HG03139 (cell line): ENCODE results near the gene FAS.

Source experiments
- ATAC-seq: cut with Tn5 transposase; IDR thresholded peaks from one replicate; pipeline ENCODE4 v1.9.1; 2021; ENCODE audit not compliant: unreplicated experiment

FAS gene

DNA sequence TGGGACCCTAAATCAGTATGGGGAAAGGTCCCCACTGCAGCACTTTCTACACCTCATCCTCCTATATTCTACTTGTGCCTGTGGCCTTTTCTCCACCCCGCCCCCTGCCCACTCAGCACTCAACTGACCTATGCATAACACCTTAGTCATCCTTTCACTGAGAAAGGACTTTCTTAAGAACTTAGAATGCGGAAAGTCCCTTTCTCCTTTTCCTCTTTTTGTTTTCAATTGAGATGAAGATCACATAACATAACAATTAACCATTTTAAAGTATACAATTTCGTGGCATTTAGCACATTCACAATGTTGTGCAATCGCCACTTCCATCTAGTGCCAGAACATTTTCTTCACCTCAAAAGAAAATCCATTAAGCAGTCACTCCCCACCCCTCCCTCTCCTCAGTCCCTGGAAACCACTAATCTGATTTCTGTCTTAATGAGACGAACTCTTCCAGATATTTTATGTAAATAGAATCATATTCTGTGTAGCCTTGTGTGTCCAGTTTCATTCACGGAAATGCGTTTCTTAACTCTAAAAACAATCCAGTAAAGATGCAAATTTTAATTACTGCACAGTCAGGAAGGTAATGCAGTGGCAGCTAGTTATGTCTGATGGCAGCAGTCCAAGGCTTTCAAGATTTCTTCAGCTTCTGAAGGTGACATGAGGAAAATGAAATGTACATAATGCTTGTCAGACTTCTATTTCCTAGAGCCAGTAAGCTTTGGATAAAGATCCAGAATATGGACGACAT, 41.7 kb downstream of the FAS start:
- no peak for ATAC-seq

DNA sequence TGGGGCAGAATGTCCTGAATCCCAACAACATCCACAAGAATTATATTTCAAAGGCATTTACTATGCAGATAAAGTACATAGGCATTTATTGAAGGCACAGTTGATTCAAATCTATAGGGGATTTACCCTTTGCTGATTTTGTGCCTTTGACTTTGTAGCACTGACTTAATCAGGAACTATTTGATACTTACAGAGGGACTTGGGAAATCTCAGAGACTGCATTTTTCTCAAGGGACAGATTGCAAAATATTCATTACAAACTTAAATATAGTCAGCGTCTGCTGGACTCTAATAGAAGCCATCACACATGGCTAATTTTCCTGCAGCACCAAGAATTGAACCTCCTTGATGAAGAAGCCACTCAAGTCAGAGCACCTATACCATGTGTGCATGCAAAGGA, 44.9 kb downstream of the FAS start:
- no peak for ATAC-seq

DNA sequence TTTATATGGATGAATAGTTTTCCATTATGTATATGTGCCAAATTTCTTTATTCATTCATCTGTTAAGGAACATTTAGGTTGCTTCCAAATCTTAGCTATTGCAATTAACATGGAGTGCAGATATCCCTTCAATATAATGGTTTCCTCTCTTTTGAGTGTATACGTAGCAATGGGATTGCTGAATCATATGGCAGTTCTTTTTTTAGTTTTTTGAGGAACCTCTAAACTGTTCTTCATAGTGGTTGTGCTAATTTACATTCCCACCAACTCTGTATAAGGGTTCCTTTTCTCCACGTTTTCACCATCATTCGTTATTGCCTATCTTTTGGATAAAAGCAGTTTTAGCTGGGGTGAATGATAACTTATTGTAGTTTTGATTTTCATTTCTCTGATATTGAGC, 46.5 kb downstream of the FAS start:
- no peak for ATAC-seq

DNA sequence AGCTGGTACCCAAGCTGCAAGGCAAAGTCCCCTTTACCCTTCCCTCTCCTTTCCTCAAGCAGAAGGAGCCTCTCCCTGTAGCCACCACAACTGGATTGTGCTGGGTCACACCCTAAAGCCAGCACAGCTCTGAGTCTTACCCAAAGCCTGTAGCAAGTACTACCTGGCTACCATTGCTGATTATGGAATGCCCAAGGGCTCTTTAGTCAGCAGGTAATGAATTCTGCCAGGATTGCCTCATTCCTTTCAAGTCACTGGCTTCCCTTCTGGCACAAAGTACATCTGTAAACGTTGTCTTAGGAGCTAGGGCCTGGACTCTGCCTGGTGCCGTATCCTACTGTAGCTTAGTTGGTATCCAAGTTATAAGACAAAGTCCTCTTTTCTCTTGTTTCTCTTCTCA, 52.0 kb downstream of the FAS start:
- no peak for ATAC-seq

DNA sequence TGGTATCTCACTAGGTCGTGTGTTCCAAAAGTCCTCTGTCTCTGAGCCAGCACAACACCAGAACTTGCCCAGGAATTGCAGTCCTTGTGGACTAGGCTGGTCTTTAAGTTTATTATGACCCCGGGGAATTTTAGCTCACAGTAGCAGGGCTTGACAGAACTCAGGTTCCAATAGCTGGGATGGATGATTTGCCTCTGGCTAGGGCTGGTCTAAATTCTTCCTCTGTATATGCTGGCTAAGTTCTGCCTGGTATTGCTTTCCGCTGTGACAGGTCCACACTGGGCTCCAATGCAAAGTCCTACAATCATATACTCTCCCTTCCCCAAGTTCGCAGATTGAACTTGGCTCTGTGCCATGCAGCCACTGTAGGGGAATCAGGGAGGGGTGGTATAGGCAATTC, 52.5 kb downstream of the FAS start:
- no peak for ATAC-seq

DNA sequence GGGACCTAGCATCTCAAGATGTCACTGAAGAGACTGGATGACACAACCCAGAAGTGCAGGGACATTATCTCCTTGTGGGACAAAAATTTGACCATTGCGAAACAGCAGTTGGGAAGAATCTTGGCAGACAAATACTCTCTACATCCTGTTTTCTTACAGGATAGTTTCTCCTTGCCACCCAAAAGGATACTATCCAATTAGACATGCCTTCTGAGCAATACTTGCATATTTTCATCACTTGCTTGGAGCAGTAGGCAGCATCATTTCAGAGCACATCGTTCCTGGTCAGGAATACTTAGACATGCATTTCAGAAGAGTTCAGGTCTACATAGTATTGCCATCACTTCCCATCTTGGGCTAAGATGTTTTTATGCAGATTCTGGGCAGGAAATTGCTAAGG, 56.8 kb downstream of the FAS start:
- ATAC-seq = no peak

DNA sequence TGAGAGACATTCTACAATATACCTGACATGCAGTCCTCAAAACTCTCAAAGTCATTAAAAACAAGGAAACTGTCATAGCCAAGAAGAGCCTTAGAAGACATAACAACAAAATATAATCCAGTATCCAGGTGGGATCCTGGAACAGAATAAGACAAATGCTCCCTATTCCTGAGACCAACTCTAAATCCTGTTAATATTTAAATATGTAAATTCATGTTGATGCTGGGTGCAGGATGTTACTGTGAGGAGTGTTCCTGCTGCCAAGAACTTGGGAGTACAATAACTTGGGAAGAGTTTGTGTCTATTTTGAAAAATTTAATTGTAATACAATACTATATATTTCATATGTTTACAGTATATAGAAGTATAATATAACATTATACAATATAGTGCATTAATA, 61.0 kb downstream of the FAS start:
- ATAC-seq = no peak

DNA sequence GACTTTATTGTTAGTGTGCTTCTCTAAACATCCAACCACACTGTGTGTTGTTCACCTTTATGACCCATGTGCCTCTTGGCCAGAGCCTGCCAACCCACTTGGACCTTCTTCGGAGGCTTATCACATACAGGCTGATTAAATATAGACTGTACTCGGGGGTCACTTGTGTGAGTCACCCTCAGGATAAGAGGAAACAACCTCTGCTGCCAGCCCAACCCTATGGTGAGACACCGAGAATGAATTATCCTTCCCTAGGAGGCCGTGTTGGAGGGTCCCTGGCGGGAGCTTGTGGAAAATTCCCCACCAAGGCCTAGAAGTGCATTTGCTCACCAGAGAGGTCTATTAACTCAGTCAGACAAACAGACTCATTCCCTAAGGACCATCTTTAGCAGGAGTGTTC, 63.0 kb downstream of the FAS start:
- ATAC-seq = no peak

DNA sequence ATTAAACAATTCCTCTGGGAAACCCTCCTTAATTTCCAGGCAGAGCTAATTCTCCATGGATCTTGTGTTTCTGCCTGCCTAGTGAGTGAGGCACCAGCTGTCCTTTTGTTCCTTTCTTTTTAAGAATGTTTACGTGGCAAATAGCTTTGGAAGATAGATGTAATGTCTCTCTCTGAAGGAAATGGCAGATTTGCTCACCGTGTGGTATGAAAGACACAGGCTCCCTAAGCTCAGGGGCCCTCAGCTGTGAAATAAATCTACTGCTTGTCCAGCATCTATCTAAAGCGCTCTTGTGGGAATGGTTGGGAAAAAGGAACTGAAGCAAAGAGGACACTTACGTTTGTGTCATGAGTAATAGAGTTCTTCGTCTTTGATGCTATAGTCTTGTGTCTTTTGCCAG, 64.6 kb downstream of the FAS start:
- no peak for ATAC-seq

DNA sequence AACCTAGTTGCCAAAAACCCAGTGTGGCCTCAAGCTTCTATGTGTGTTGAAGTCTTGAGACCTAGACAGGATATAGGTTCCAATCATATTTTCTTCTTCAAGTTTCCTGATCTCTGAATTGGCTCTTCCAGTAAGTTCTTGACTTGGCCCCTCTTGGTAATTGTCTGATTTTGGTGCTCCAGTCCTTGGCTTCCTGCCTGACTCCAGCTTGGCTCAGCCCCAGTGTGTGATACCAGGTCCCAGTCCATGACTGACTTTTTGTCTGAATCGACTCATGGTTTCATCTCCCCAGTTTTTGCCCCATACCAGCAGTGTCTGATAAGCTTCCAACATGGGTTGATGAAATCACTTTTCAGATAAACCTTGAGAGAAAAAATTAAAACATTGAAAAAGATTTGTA, 72.3 kb downstream of the FAS start:
- no peak for ATAC-seq

DNA sequence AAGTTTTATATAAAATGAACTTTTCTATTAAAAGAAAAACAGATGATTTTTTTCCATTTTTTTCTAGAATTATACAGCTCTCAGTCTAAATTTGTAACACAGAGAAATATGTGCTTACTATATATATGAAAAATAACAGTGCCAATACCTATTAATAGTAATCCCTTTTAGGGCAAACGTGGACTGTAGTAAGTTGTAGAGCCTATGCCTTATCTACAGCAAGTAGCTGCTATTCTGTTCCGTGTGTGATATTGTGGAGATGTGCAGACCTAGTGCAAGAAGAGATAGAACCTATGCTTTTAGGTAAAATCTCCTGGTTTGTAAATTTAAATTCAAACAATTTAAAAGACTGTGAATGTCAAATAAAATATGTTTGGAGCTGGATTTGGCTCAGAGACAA, 72.9 kb downstream of the FAS start:
- no peak for ATAC-seq

DNA sequence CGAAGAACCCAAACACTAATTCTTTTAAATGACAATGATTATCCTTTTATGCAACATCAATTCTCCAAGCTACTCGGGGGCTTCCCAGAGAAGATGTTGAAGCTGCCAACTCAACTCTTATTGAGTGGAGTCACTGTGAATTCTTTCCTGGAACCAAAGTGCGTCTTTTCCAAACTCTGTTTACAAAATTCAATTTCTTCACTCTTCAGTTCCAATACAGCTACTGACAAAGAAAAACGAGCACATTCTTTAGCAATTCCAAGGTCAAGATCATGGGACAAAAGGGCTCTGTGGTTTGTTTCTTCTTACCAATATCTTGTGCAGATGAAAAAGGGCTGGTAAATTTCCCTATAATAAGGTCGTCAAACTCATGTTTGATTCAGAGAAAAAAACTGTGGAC, 74.2 kb downstream of the FAS start:
- no peak for ATAC-seq
